HepG2 (cell line): Measurements from ENCODE around the gene SNAPC4. TPM values are rescaled to one million over a fixed set of nuclear protein-coding genes. Genes with fewer than 3 reads are reported as not detected.

Source experiments
- ATAC-seq: fragments of 200-7000 bp; cut with Tn5 transposase; 3 replicates; pipeline ENCODE4 v1.9.1; 2020; ENCODE audit warnings: mild to moderate bottlenecking, moderate library complexity
- BruUV-seq: library from RNA; stranded (reverse); fragments of 400-500 nt; replicated peaks from 2 replicates; lab custom pipeline; 2021; lab: Mats Ljungman, UMichigan
- CTCF ChIA-PET: fragments of 300-600 bp; formaldehyde crosslinking; extraction: SDS; loops from one replicate; lab custom pipeline; 2021; ENCODE audit warnings: low total read pairs, inconsistent platforms, low intra/inter-chr PET ratio; lab: Yijun Ruan, JAX
- POLR2A ChIA-PET: fragments of 350-600 bp; sonication (Branson Sonifier 250); formaldehyde crosslinking; loops from one replicate; lab custom pipeline; 2020; ENCODE audit warnings: antibody characterized with exemption, inconsistent platforms; lab: Yijun Ruan, JAX
- DNase-seq: peaks from one replicate; pipeline ENCODE4 v3.0.0-alpha.2; 2015; ENCODE audit warnings: low spot score
- FAIRE-seq: peaks from 3 replicates; lab custom pipeline; 2011; peaks lifted over from hg19 to GRCh38; lab: Jason Lieb, UNC
- H2AFZ ChIP-seq: one replicate; pipeline ENCODE4 v1.6.1; 2011; ENCODE audit warnings: low read length, inconsistent platforms
- H3K27ac ChIP-seq: fragments of 300-600 bp; 3 replicates; pipeline ENCODE4 v1.8.0; 2011; ENCODE audit warnings: mixed run types, mild to moderate bottlenecking, mixed read lengths, low read length, inconsistent platforms; ENCODE audit not compliant: insufficient read depth; ENCODE audit errors: extremely low read length
- H3K27me3 ChIP-seq, 2 experiments: fragments of 200-600 bp in 1 of 2; 2 replicates in 1 of 2; 3 replicates in 1 of 2; pipeline versions ENCODE4 v1.6.0 to v1.8.0; 2011; ENCODE audit warnings: low read length in 2 of 2, mild to moderate bottlenecking in 2 of 2, moderate library complexity in 2 of 2, inconsistent platforms in 1 of 2; ENCODE audit not compliant: insufficient read depth in 2 of 2, control insufficient read depth in 1 of 2
- H3K36me3 ChIP-seq, 2 experiments: fragments of 200-600 bp in 1 of 2; replicated peaks in 1 of 2; 2 replicates in 1 of 2; 3 replicates in 1 of 2; pipeline versions ENCODE4 v1.5.1 to v1.8.0; 2011; ENCODE audit warnings: low read length in 2 of 2, inconsistent platforms in 1 of 2; ENCODE audit not compliant: insufficient read depth in 2 of 2, control insufficient read depth in 1 of 2
- H3K4me1 ChIP-seq: 2 replicates; pipeline ENCODE4 v1.5.1; 2012; ENCODE audit warnings: low read length, inconsistent platforms; ENCODE audit not compliant: insufficient read depth
- H3K4me2 ChIP-seq: 2 replicates; pipeline ENCODE4 v1.6.0; 2011; ENCODE audit warnings: low read depth, low read length, inconsistent platforms
- H3K4me3 ChIP-seq, 3 experiments: fragments of 200-600 bp in 1 of 3; sonication (generic), shearing (Covaris generic) in 1 of 3; replicated peaks in 1 of 3; 2 replicates each; pipeline ENCODE4 v1.5.1; 2011 to 2016; ENCODE audit warnings: low read length in 3 of 3, inconsistent platforms in 2 of 3, low read depth in 2 of 3, mild to moderate bottlenecking in 2 of 3, control low read depth in 1 of 3, mixed read lengths in 1 of 3; ENCODE audit not compliant: insufficient read depth in 1 of 3
- H3K79me2 ChIP-seq: one replicate; pipeline ENCODE4 v1.6.1; 2011; ENCODE audit warnings: low read length, inconsistent platforms; ENCODE audit not compliant: insufficient read depth
- H3K9ac ChIP-seq: 2 replicates; pipeline ENCODE4 v1.6.0; 2011; ENCODE audit warnings: mild to moderate bottlenecking, low read depth, low read length, inconsistent platforms; ENCODE audit not compliant: insufficient read depth
- H3K9me3 ChIP-seq: 2 replicates; pipeline ENCODE4 v1.5.1; 2012; ENCODE audit warnings: mild to moderate bottlenecking, low read length
- H4K20me1 ChIP-seq: 2 replicates; pipeline ENCODE4 v1.6.0; 2011; ENCODE audit warnings: inconsistent platforms, mild to moderate bottlenecking, low read length, moderate library complexity; ENCODE audit not compliant: insufficient read depth
- AGO2 ChIP-seq: fragments of 200-400 bp; formaldehyde crosslinking; optimal IDR thresholded peaks from 2 replicates; pipeline ENCODE3; 2017; ENCODE audit warnings: mild to moderate bottlenecking, low read depth, low read length, moderate library complexity
- HDAC2 ChIP-seq: sonication (generic); formaldehyde crosslinking; IDR thresholded peaks from 2 replicates; pipeline ENCODE4 v1.4.0; 2020; ENCODE audit warnings: missing genetic modification reagents
- HNF4A ChIP-seq: sonication (generic); formaldehyde crosslinking; IDR thresholded peaks from 2 replicates; pipeline ENCODE4 v1.4.0; 2020; ENCODE audit warnings: missing genetic modification reagents
- IKZF4 ChIP-seq: sonication (generic); formaldehyde crosslinking; IDR thresholded peaks from 2 replicates; pipeline ENCODE4 v1.5.1; 2020; ENCODE audit warnings: borderline replicate concordance, mild to moderate bottlenecking, low read depth, missing genetic modification reagents; ENCODE audit errors: not compliant biosample characterization
- KAT2B ChIP-seq: fragments of 150-350 bp; IDR thresholded peaks from 2 replicates; pipeline ENCODE4 v1.6.1; 2014; ENCODE audit warnings: low read depth, low read length, borderline replicate concordance
- KDM2A ChIP-seq: sonication (generic); formaldehyde crosslinking; IDR thresholded peaks from 2 replicates; pipeline ENCODE4 v1.4.0; 2020; ENCODE audit warnings: low read depth, missing genetic modification reagents, borderline replicate concordance
- MAFF ChIP-seq: IDR thresholded peaks from 2 replicates; pipeline ENCODE4 v1.6.1; 2011; ENCODE audit warnings: low read depth, low read length, improper control_type of control experiment
- NFIB ChIP-seq: sonication (generic); formaldehyde crosslinking; IDR thresholded peaks from 2 replicates; pipeline ENCODE4 v1.9.0; 2021; ENCODE audit warnings: missing genetic modification reagents, mild to moderate bottlenecking, borderline replicate concordance
- RBFOX2 ChIP-seq: fragments of 200-400 bp; formaldehyde crosslinking; IDR thresholded peaks from 2 replicates; pipeline ENCODE4 v1.6.1; 2017; ENCODE audit warnings: low read depth, mild to moderate bottlenecking, low read length
- SMC3 ChIP-seq: IDR thresholded peaks from 2 replicates; pipeline ENCODE4 v1.6.1; 2011; ENCODE audit warnings: low read length, improper control_type of control experiment
- SNRNP70 ChIP-seq: fragments of 200-400 bp; formaldehyde crosslinking; IDR thresholded peaks from 2 replicates; pipeline ENCODE4 v1.6.1; 2017; ENCODE audit warnings: mild to moderate bottlenecking, low read depth, low read length, moderate library complexity
- ZNF441 ChIP-seq: sonication (generic); formaldehyde crosslinking; IDR thresholded peaks from 2 replicates; pipeline ENCODE4 v1.7.0; 2021; ENCODE audit warnings: missing genetic modification reagents, borderline replicate concordance
- ZNF549 ChIP-seq: sonication (generic); formaldehyde crosslinking; IDR thresholded peaks from 2 replicates; pipeline ENCODE4 v1.5.0; 2020; ENCODE audit warnings: missing genetic modification reagents
- ZNF572 ChIP-seq: sonication (generic); formaldehyde crosslinking; IDR thresholded peaks from 2 replicates; pipeline ENCODE4 v1.5.1; 2020; ENCODE audit warnings: mild to moderate bottlenecking, missing genetic modification reagents
- ZNF777 ChIP-seq: sonication (generic); formaldehyde crosslinking; IDR thresholded peaks from 2 replicates; pipeline ENCODE4 v1.4.0; 2020; ENCODE audit warnings: missing genetic modification reagents
- WGBS: methylation state at CpG from one replicate; pipeline ENCODE4 v1.1.6; 2017; ENCODE audit warnings: low lambda C conversion rate; 5-methylcytosine and 5-hydroxymethylcytosine counted together
- in situ Hi-C: cut with HindIII; loops from 2 replicates; pipeline ENCODE4 v1.10.0; 2017; ENCODE audit warnings: low pct_unique_long_range_greater_than_20kb; ENCODE audit not compliant: extremely low pct_ligation_motif_present
- intact Hi-C: fragments of 100-400 bp; cut with micrococcal nuclease; formaldehyde crosslinking; loops from one replicate; pipeline ENCODE4 v1.10.0; 2022; ENCODE audit not compliant: unreplicated experiment
- polyA plus RNA-seq, 8 experiments: library from polyadenylated mRNA; depleted of rRNA in 3 of 8; stranded (reverse) in 7 of 8; unstranded in 1 of 8; fragments of >200 nt; fragmentation: Illumina TruSeq in 4 of 8; extraction: Trizol in 4 of 8; gene quantifications; 2 replicates each; pipeline versions ENCODE4 v1.2.1 to v1.2.3, GENCODE V29; 2011 to 2016; ENCODE audit warnings: low read depth in 4 of 8, missing spikeins in 1 of 8, mixed read lengths in 1 of 8; ENCODE audit not compliant: insufficient read depth in 1 of 8
- total RNA-seq, 5 experiments: library from RNA; depleted of rRNA; stranded (reverse); fragments of >200 nt; fragmentation: Illumina TruSeq; extraction: Trizol; gene quantifications; 2 replicates each; pipeline ENCODE4 v1.2.3, GENCODE V29; 2016; ENCODE audit warnings: low read depth in 1 of 5

Gene SNAPC4
- total and polyA plus RNA-seq, 2 of the 13 experiments (the other 11 are each of a cell fraction or from before 2014, with no cell fraction given) = 2.0 to 6.0 TPM

DNA sequence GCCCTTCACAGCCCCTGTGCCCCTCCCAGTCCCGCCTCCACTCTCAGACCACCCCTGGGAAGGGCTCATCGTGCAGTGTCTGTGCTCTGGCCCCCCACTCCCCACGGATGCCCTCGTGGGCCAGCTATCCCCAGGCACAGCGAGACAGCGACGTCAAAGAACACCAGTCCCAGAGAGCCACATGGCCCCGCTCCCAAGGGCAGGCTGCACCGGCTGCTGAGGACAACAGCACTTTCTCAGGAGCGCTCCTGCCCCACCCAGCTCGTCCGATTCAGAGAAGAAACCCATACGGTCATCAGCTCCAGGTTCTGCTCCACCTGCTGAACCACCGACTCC lies 4.8 kb upstream of the SNAPC4 start:
- no TSS peak for BruUV-seq
- 96% methylated on average over 5 of the region's 14 CpGs for WGBS
- H2AFZ ChIP-seq = no peak overlapping the region
- H3K4me1 ChIP-seq = peaks cover 22% of the 10 kb centered on the region
- no peaks in the 10 kb centered on the region for H3K9me3 ChIP-seq
- no peaks in the 10 kb centered on the region for H3K27me3 ChIP-seq
- H3K27ac ChIP-seq = no peak overlapping the region
- no peaks in the 10 kb centered on the region for H4K20me1 ChIP-seq
- no peak overlapping the region for H3K9ac ChIP-seq
- no peak overlapping the region for H3K4me2 ChIP-seq
- CTCF ChIA-PET = no interaction called here
- no peak for ATAC-seq
- peak; percentile 26 for TF ChIP-seq AGO2
- TF ChIP-seq ZNF441 (CRISPR knock-in tag) = no peak
- no peak for TF ChIP-seq SNRNP70
- TF ChIP-seq KAT2B = no peak
- no peak for TF ChIP-seq ZNF549 (CRISPR knock-in tag)
- TF ChIP-seq MAFF = no peak
- TF ChIP-seq HNF4A (CRISPR knock-in tag) = no peak
- no peak for TF ChIP-seq ZNF777 (CRISPR knock-in tag)
- no peak for TF ChIP-seq ZNF572 (CRISPR knock-in tag)
- TF ChIP-seq, all 625 proteins: peak for 1
- no peak for FAIRE-seq
- peaks cover 11 to 39% of the 10 kb centered on the region in 2 experiments; a peak in 4 of 5 replicates for H3K36me3 ChIP-seq
- in situ Hi-C loops (no loop called here), intact Hi-C loops (no loop called here)
- H3K79me2 ChIP-seq = peaks cover 10% of the 10 kb centered on the region
- no peak overlapping the region for H3K4me3 ChIP-seq
- POLR2A ChIA-PET = no interaction called here
- no peak for DNase-seq

DNA sequence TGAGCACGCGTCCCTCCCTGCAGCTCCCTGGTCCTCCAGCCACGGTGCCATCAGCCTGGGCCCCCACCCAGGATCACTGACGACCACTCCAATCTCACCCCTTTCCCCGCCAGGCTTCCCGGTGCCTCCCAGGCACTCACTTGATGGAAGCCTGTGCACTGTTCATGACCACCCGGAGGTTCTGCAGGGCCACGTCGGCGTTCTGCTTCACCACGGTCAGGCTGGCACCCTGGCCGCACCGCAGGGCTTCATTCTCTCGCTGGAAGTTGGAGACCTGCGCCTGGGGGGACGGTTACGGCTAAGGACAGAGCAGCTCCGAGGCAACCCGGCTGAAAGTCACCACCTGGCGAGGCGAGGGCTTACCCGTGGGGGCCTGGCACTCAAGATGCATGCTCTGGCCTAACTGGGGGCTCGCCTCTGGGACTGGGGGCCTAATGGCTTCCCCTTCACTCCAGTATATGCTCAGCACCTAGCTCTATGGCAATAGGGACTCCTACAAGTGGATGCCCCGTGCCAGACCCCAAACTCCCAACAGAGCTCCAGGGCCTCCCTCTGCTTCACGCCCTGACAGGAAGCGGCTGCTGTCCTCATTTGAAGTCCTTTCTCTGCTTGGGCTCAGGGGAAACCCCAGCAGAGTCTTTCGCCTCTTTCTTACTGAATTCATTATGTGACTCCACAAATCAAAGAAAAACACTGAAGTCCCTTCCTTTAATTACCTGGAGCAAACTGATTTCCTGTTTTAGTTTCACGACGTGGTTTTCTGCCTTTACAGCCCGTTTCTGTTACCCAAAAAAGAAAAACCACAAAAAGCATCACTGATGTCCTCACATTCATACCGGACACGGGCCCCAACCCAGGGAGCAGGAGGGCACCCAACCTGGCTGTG lies 4.2 kb upstream of the SNAPC4 start:
- ATAC-seq (no peak), DNase-seq (no peak)
- H3K4me3 ChIP-seq = no peak overlapping the region
- no peak overlapping the region for H3K27ac ChIP-seq
- H4K20me1 ChIP-seq = no peaks in the 10 kb centered on the region
- no peaks in the 10 kb centered on the region for H3K27me3 ChIP-seq
- POLR2A ChIA-PET = no interaction called here
- 94% methylated on average over 28 of the region's 32 CpGs for WGBS
- intact Hi-C loops = no loop called here
- no peak overlapping the region for H3K9ac ChIP-seq
- H3K4me2 ChIP-seq = no peak overlapping the region
- in situ Hi-C loops = no loop called here
- TF ChIP-seq SMC3 (no peak), HDAC2 (CRISPR knock-in tag) (no peak), AGO2 (peak; percentile 88), KDM2A (no peak), RBFOX2 (peak; percentile 69), NFIB (CRISPR knock-in tag) (no peak), IKZF4 (CRISPR knock-in tag) (no peak)
- TF ChIP-seq, all 625 proteins: peak for 2
- no peaks in the 10 kb centered on the region for H3K9me3 ChIP-seq
- BruUV-seq = no TSS peak
- peaks cover 10% of the 10 kb centered on the region for H3K79me2 ChIP-seq
- H2AFZ ChIP-seq = no peak overlapping the region
- H3K4me1 ChIP-seq = peaks cover 16% of the 10 kb centered on the region
- peaks cover 11 to 39% of the 10 kb centered on the region in 2 experiments; a peak in 4 of 5 replicates for H3K36me3 ChIP-seq
- CTCF ChIA-PET = no interaction called here
- FAIRE-seq = no peak
